ENCODE data around the gene HCN3. TPM values are rescaled to one million over a fixed set of nuclear protein-coding genes. Genes with fewer than 3 reads are reported as not detected.

Gene HCN3
- total and polyA plus RNA-seq, 7 experiments from 2014 or later: 0.07 to 3.3 (median 2.5) TPM; not detected in 1

DNA sequence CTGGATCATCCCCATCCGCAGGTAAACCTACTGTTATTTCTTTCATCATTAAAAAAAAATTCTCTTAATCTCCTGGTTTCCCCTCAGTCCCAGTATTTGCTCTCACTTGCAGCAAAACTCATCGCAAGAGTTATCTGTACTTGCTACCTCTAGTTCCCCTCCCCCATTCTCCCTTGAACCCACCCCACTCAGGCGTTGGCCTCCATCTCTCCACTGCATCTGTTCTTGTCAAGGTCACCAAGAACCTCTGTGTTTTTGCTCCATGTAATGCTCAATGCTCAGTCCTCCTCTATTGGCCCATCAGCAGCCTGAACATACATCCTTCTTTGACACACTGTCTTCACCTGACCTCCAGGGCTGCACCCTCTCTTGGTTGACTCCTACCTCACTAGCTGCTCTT, 19.4 kb downstream of the HCN3 start:
- Histone ChIP-seq H3K27me3 (ENCODE audit: control insufficient read depth in 2 of 2, insufficient read depth in 2 of 2, low read length in 2 of 2) (no peaks in the 10 kb centered on the region), H3K36me3 (ENCODE audit: control insufficient read depth in 2 of 3, insufficient read depth in 3 of 3, low read length in 3 of 3) (no peaks in the 10 kb centered on the region), H3K9me3 (ENCODE audit: control insufficient read depth in 2 of 3, low read length in 3 of 3) (no peaks in the 10 kb centered on the region), H3K4me3 (ENCODE audit: low read length) (no peak overlapping the region), H3K27ac (ENCODE audit: low read depth, low read length) (no peak overlapping the region), H3K4me1 (ENCODE audit: control insufficient read depth in 2 of 2, insufficient read depth in 2 of 2, low read length in 2 of 2) (no peaks in the 10 kb centered on the region)
- intact Hi-C loops (cut with micrococcal nuclease): no loop called here
- Mint-ChIP-seq H3K9me3 (no peaks in the 10 kb centered on the region), H3K27me3 (peaks cover 31 to 51% (median 39%) of the 10 kb centered on the region in 5 donors), H3K36me3 (no peaks in the 10 kb centered on the region), H3K4me3 (no peak overlapping the region), H3K4me1 (peaks cover 3 to 15% (median 4%) of the 10 kb centered on the region in 7 donors), H3K27ac (no peak overlapping the region)
- DNase-seq: no peak
- ATAC-seq: no peak
- ChIA-PET POLR2A (no interaction called here), CTCF (no interaction called here)

DNA sequence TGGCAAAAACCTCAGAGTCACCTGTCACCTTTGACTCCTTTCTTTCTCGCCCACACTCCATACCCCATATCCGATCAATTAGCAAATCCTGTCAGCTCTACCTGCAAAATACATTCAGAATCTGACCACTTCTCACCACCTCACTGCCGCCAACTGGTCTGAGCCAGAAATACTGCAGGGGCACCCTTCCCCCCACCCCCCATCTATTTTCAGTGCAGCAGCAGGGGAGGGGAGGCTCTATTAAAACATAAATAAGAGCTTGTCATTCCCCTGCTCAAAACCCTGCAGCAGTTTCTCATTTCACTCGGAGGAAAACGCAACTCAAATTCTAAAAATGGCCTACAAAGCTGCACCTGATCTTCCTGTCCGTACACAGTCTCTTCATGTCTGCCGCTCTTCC, 20.1 kb downstream of the HCN3 start:
- Mint-ChIP-seq H3K36me3 (no peaks in the 10 kb centered on the region), H3K27ac (no peak overlapping the region), H3K27me3 (peaks cover 31 to 50% (median 39%) of the 10 kb centered on the region in 5 donors), H3K4me1 (peaks cover 3 to 15% (median 4%) of the 10 kb centered on the region in 7 donors), H3K4me3 (no peak overlapping the region), H3K9me3 (no peaks in the 10 kb centered on the region)
- no peak overlapping the region for H3K27ac ChIP-seq (ENCODE audit: low read depth, low read length)
- no peaks in the 10 kb centered on the region for H3K27me3 ChIP-seq (ENCODE audit: control insufficient read depth in 2 of 2, insufficient read depth in 2 of 2, low read length in 2 of 2)
- ATAC-seq (no peak), DNase-seq (no peak)
- no peak overlapping the region for H3K4me3 ChIP-seq (ENCODE audit: low read length)
- intact Hi-C loops (cut with micrococcal nuclease): no loop called here
- no peaks in the 10 kb centered on the region for H3K4me1 ChIP-seq (ENCODE audit: control insufficient read depth in 2 of 2, insufficient read depth in 2 of 2, low read length in 2 of 2)
- ChIA-PET POLR2A (no interaction called here), CTCF (no interaction called here)
- no peaks in the 10 kb centered on the region for H3K36me3 ChIP-seq (ENCODE audit: control insufficient read depth in 2 of 3, insufficient read depth in 3 of 3, low read length in 3 of 3)
- no peaks in the 10 kb centered on the region for H3K9me3 ChIP-seq (ENCODE audit: control insufficient read depth in 2 of 3, low read length in 3 of 3)

DNA sequence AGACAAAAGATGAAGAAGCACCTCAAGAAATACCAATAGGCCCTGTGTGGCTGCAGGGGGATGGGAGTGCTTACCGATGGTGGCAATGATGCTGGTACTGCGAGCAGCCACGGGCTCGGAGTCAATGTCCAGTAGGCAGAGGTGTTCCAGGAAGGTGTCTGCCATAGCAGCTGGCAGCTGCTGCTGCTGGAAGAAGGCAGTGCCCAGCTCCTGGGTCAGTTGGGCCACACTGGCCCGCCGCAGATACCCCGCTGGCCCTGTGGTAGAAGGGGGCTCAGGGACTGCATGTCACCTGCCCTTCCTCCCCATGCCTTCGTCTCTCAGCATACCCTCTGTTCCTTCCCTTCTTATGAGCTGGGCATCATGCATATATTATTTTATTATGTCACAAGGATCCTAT, 22.8 kb downstream of the HCN3 start:
- no peaks in the 10 kb centered on the region for H3K4me1 ChIP-seq (ENCODE audit: control insufficient read depth in 2 of 2, insufficient read depth in 2 of 2, low read length in 2 of 2)
- H3K36me3 ChIP-seq (ENCODE audit: control insufficient read depth in 2 of 3, insufficient read depth in 3 of 3, low read length in 3 of 3): no peaks in the 10 kb centered on the region
- Mint-ChIP-seq H3K4me3 (no peak overlapping the region), H3K4me1 (peaks cover 0 to 11% (median 2%) of the 10 kb centered on the region in 7 donors), H3K36me3 (peaks cover 0 to 2% (median 0%) of the 10 kb centered on the region in 5 donors), H3K27ac (no peak overlapping the region), H3K9me3 (no peaks in the 10 kb centered on the region), H3K27me3 (peaks cover 19 to 34% (median 26%) of the 10 kb centered on the region in 5 donors)
- no peak overlapping the region for H3K4me3 ChIP-seq (ENCODE audit: low read length)
- intact Hi-C loops (cut with micrococcal nuclease): no loop called here
- CTCF ChIA-PET: no interaction called here
- POLR2A ChIA-PET: interaction anchor here (0.7 kb wide), 1 partner anchor 24 kb away, joined by 4 read pairs; no protein-coding TSS in a partner anchor
- no peak overlapping the region for H3K27ac ChIP-seq (ENCODE audit: low read depth, low read length)
- ATAC-seq (no peak), DNase-seq (no peak)
- H3K27me3 ChIP-seq (ENCODE audit: control insufficient read depth in 2 of 2, insufficient read depth in 2 of 2, low read length in 2 of 2): no peaks in the 10 kb centered on the region
- H3K9me3 ChIP-seq (ENCODE audit: control insufficient read depth in 2 of 3, low read length in 3 of 3): no peaks in the 10 kb centered on the region

DNA sequence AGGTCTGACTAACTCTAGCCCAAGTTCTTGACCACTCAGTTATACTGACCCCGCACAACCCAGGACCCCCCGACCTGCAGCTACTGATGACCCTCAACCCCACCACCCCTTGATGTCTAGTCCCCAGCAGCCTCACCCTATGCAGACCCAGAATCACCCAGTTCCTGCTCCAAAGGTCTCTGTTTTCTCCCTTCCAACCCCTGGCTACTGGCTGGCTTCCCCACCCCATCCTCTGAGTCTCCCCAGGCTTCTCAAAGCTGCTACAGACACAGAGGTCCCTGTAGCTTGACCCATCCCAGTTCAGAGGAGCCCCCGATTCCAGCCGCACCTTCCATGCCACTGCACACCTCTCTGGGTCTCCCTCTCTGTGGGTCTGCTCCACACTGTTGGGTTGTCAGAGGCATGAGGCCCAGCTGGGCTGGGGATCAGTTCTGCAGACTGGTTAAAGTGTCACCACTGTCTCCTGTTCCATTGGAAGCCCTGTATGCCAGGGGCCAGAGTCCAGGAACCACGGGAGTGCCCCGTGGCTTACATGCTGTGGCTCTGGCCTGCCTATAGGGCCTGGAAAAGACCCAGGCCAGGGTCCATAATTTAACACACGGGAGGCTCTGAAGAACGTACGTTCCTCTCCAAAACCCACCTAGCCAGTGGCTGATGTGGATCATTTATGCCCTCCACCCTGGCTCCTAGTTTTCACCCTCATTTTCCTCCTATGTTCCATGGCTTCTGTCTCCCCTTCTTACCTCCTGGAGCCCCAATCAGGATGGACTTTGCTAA, 23.5 kb downstream of the HCN3 start:
- Histone ChIP-seq H3K36me3 (ENCODE audit: control insufficient read depth in 2 of 3, insufficient read depth in 3 of 3, low read length in 3 of 3) (no peaks in the 10 kb centered on the region), H3K27ac (ENCODE audit: low read depth, low read length) (no peak overlapping the region), H3K27me3 (ENCODE audit: control insufficient read depth in 2 of 2, insufficient read depth in 2 of 2, low read length in 2 of 2) (no peaks in the 10 kb centered on the region), H3K4me1 (ENCODE audit: control insufficient read depth in 2 of 2, insufficient read depth in 2 of 2, low read length in 2 of 2) (no peaks in the 10 kb centered on the region), H3K9me3 (ENCODE audit: control insufficient read depth in 2 of 3, low read length in 3 of 3) (no peaks in the 10 kb centered on the region), H3K4me3 (ENCODE audit: low read length) (no peak overlapping the region)
- ChIA-PET POLR2A (no interaction called here), CTCF (no interaction called here)
- DNase-seq (no peak), ATAC-seq (no peak)
- H3K27me3 Mint-ChIP-seq: peaks cover 15 to 30% (median 23%) of the 10 kb centered on the region in 5 donors
- no peak overlapping the region for H3K4me3 Mint-ChIP-seq
- H3K9me3 Mint-ChIP-seq: no peaks in the 10 kb centered on the region
- H3K27ac Mint-ChIP-seq: no peak overlapping the region
- peaks cover 0 to 2% (median 0%) of the 10 kb centered on the region in 5 donors for H3K36me3 Mint-ChIP-seq
- intact Hi-C loops (cut with micrococcal nuclease): no loop called here
- H3K4me1 Mint-ChIP-seq: peaks cover 0 to 9% (median 2%) of the 10 kb centered on the region in 7 donors

DNA sequence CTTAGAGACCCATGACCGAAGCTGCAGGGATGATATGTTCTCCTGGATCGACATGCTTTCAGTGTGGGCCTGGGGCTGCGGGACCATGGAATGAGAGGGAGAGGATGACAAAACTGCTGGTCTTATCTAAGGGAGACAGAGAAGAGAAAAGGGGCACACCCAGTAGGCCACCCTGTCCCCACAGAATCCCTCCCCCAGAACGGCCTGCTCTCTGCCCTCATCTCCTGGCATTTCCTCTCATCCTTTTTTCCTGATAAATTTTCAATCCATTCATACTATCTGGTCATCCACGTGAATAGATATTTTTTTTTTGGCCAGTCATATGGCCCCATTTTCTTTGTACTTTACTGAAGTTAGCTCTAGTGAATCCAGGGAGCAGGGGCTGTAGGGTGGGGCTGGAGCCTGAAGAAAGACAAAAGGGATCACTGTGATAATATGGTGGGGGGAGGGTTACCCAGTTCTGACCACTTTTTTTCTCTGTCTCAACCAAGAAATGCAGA, 24.1 kb downstream of the HCN3 start, which contains the start of gene PKLR:
TSS of gene PKLR (minus strand) at position 97 of the 500 bp plus-strand sequence. CDS start at position 54, 43 bp downstream.
- Histone ChIP-seq H3K4me1 (ENCODE audit: control insufficient read depth in 2 of 2, insufficient read depth in 2 of 2, low read length in 2 of 2) (no peaks in the 10 kb centered on the region), H3K27ac (ENCODE audit: low read depth, low read length) (no peak within 1 kb of the TSS), H3K36me3 (ENCODE audit: control insufficient read depth in 2 of 3, insufficient read depth in 3 of 3, low read length in 3 of 3) (no peaks in the 10 kb centered on the region), H3K9me3 (ENCODE audit: control insufficient read depth in 2 of 3, low read length in 3 of 3) (no peaks in the 10 kb centered on the region), H3K27me3 (ENCODE audit: control insufficient read depth in 2 of 2, insufficient read depth in 2 of 2, low read length in 2 of 2) (no peaks in the 10 kb centered on the region), H3K4me3 (ENCODE audit: low read length) (no peak within 1 kb of the TSS)
- intact Hi-C loops (cut with micrococcal nuclease): no loop called here
- no peak within 1 kb of the TSS for H3K27ac Mint-ChIP-seq
- H3K9me3 Mint-ChIP-seq: no peaks in the 10 kb centered on the region
- no peak within 1 kb of the TSS for H3K4me3 Mint-ChIP-seq
- ATAC-seq: no peak
- H3K27me3 Mint-ChIP-seq: peaks cover 8 to 24% (median 16%) of the 10 kb centered on the region in 5 donors
- no peak for DNase-seq
- ChIA-PET POLR2A (no interaction called here), CTCF (no interaction called here)
- peaks cover 0 to 5% (median 1%) of the 10 kb centered on the region in 7 donors for H3K4me1 Mint-ChIP-seq
- peaks cover 0 to 2% (median 0%) of the 10 kb centered on the region in 5 donors for H3K36me3 Mint-ChIP-seq

DNA sequence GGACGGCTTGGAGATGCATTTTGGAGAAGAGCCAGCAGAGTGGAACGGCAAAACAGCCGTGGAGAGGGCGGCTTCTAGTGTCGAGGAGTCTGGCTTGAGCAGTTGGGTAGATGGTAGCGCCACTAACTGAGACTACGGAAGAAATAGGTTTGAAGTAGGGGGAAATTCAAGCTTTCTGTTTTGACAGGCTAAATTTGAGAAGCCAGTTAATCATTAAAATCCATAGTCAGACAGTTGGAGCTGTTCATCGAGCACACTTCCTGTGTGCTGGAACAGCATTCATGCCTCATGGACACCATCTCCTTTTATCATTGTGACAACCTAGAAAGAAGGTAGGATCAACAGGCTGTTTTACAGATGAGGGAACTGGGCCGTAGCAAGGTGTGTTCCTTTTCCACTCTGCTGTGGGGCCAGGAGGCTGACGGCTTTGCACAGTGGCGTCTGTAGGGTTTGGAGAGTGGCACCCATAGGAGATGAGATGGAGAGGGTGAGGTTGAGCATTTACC, 27.3 kb downstream of the HCN3 start:
- peaks cover 0 to 8% (median 0%) of the 10 kb centered on the region in 5 donors for H3K27me3 Mint-ChIP-seq
- intact Hi-C loops (cut with micrococcal nuclease): no loop called here
- H3K4me3 ChIP-seq (ENCODE audit: low read length): no peak overlapping the region
- H3K27ac Mint-ChIP-seq: no peak overlapping the region
- H3K36me3 ChIP-seq (ENCODE audit: control insufficient read depth in 2 of 3, insufficient read depth in 3 of 3, low read length in 3 of 3): no peaks in the 10 kb centered on the region
- ChIA-PET POLR2A (no interaction called here), CTCF (no interaction called here)
- no peak for ATAC-seq
- H3K36me3 Mint-ChIP-seq: peaks cover 0 to 2% (median 0%) of the 10 kb centered on the region in 5 donors
- no peak for DNase-seq
- no peak overlapping the region for H3K4me3 Mint-ChIP-seq
- H3K27me3 ChIP-seq (ENCODE audit: control insufficient read depth in 2 of 2, insufficient read depth in 2 of 2, low read length in 2 of 2): no peaks in the 10 kb centered on the region
- peaks cover 4 to 11% of the 10 kb centered on the region in 2 donors for H3K4me1 ChIP-seq (ENCODE audit: control insufficient read depth in 2 of 2, insufficient read depth in 2 of 2, low read length in 2 of 2)
- H3K9me3 ChIP-seq (ENCODE audit: control insufficient read depth in 2 of 3, low read length in 3 of 3): no peaks in the 10 kb centered on the region
- H3K9me3 Mint-ChIP-seq: no peaks in the 10 kb centered on the region
- peaks cover 5 to 14% (median 11%) of the 10 kb centered on the region in 7 donors for H3K4me1 Mint-ChIP-seq
- no peak overlapping the region for H3K27ac ChIP-seq (ENCODE audit: low read depth, low read length)

Measured in naive thymus-derived CD4-positive, alpha-beta T cell (primary cell).